Measurements from ENCODE around the gene RPL18A.

Gene RPL18A

GRCh38 chr19:17902701-17903100 is 43.0 kb downstream of the RPL18A start:
- Mint-ChIP-seq H3K27ac (no peak overlapping the region), H3K4me1 (no peaks in the 10 kb centered on the region), H3K27me3 (ENCODE audit: low read depth) (peaks cover 28% of the 10 kb centered on the region), H3K4me3 (no peak overlapping the region), H3K9me3 (no peaks in the 10 kb centered on the region), H3K36me3 (ENCODE audit: low read depth) (no peaks in the 10 kb centered on the region)
- TF ChIP-seq CTCF (IDR thresholded peaks at IDR 0.05; ENCODE audit: unreplicated experiment in 3 of 3), result no peak

GRCh38 chr19:17908244-17908643 is 48.5 kb downstream of the RPL18A start:
- no peak for TF ChIP-seq CTCF (IDR thresholded peaks at IDR 0.05; ENCODE audit: unreplicated experiment in 3 of 3)
- no peaks in the 10 kb centered on the region for H3K36me3 Mint-ChIP-seq (ENCODE audit: low read depth)
- H3K9me3 Mint-ChIP-seq, result peaks cover 10% of the 10 kb centered on the region
- H3K4me3 Mint-ChIP-seq, result no peak overlapping the region
- no peak overlapping the region for H3K27ac Mint-ChIP-seq
- H3K27me3 Mint-ChIP-seq (ENCODE audit: low read depth), result peaks cover 13% of the 10 kb centered on the region
- no peaks in the 10 kb centered on the region for H3K4me1 Mint-ChIP-seq

GRCh38 chr19:17909003-17909732 is 49.5 kb downstream of the RPL18A start:
- peaks cover 16% of the 10 kb centered on the region for H3K9me3 Mint-ChIP-seq
- peaks cover 7% of the 10 kb centered on the region for H3K27me3 Mint-ChIP-seq (ENCODE audit: low read depth)
- no peak overlapping the region for H3K27ac Mint-ChIP-seq
- H3K4me3 Mint-ChIP-seq, result no peak overlapping the region
- TF ChIP-seq CTCF (IDR thresholded peaks at IDR 0.05; ENCODE audit: unreplicated experiment in 3 of 3), result no peak
- no peaks in the 10 kb centered on the region for H3K36me3 Mint-ChIP-seq (ENCODE audit: low read depth)
- no peaks in the 10 kb centered on the region for H3K4me1 Mint-ChIP-seq

- no peak overlapping the region for H3K27ac Mint-ChIP-seq
- H3K9me3 Mint-ChIP-seq, result peaks cover 18% of the 10 kb centered on the region
- TF ChIP-seq CTCF (IDR thresholded peaks at IDR 0.05; ENCODE audit: unreplicated experiment in 3 of 3), result no peak
- peaks cover 7% of the 10 kb centered on the region for H3K27me3 Mint-ChIP-seq (ENCODE audit: low read depth)
- H3K4me3 Mint-ChIP-seq, result no peak overlapping the region
- H3K4me1 Mint-ChIP-seq, result no peaks in the 10 kb centered on the region
- H3K36me3 Mint-ChIP-seq (ENCODE audit: low read depth), result no peaks in the 10 kb centered on the region
Observed at GRCh38 chr19:17910791-17911360, 51.2 kb downstream of the RPL18A start.
